Stimulated activated CD4-positive, alpha-beta T cell treated with anti-CD3 and anti-CD28 coated beads, Interleukin-1b, Interleukin-23, amount 100 ng/mL, for 1 hour (primary cell): ENCODE measurements around the gene SMARCD3.

Experiments used
- DNase-seq, 2 donors: peaks; one replicate each; pipeline ENCODE4 v3.0.0-alpha.2; 2020; ENCODE audit warnings: low read depth in 2 of 2

Gene SMARCD3

DNA sequence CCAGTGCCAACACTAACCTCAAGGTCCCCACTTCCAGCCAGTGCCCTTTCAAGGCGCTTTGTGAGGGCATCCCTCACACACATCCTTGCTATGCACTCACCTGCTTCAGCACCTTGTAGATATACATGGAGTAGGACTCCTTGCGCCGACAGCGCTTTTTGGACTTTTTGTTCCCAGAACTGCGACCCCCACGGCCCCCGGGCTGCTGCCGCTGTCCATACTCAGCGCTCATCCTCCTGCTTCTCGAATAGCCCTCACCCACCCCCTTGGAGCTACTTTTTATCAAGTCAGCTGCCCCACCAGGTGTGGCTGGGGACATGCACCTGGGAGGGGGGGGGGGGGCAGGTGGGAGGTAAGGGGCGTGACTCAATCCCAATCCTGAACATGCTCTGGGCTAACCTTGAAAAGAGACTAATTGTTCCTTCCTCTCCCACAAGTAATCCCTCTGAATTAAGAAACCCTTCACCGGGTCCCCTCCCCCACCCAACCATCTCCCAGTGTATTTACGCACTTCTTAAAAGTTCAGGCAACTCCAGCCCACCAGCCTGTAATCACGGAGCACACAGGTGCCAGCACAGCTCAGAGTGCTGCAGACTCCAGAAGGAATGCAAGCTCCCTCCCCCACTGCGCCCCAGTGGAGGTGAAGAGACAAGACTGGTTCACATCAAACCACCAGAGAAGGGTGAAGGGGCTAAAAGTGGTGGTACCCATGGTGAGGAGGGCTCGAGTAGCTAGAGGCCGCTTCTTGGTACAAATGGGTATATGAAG is 38.2 kb downstream of the SMARCD3 start, which contains the start of gene H2BK1:
TSS of gene H2BK1 (minus strand) at position 402 of the 768 bp plus-strand sequence. CDS start at position 232, 170 bp downstream.
- no peak for DNase-seq

GRCh38 chr7:151209588-151209987 is 38.9 kb downstream of the SMARCD3 start:
- no peak for DNase-seq

DNA sequence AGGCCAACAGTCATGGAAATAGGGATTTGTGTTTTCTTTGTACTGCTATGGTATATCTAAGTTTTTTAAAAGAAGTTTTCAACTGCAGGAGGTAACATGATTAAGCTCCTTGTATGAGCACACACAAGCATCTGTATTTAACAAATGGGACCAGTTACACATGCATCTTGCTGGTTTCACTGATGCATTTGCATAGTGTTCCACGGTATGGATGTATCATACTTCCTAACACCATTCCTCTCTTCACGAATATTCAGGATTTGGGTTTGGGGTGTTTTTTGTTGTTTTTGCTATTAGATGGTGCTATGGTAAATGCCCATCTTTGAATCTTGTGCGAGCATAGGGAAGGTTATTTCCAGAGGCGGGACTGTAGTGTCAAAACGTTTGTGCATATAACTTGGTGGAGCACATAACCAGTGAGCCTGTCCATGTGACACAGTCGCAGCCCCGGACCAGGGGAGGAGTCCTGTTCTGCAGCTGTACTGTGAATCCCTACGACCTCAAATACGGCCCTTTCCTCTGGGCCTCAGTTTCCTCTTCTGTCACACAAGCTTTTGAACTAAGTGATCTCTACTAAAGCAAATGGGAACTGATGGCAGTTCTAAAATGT is 40.1 kb downstream of the SMARCD3 start:
- DNase-seq: no peak

- DNase-seq: no peak
Measured at GRCh38 chr7:151207804-151208203, 40.7 kb downstream of the SMARCD3 start.

DNA sequence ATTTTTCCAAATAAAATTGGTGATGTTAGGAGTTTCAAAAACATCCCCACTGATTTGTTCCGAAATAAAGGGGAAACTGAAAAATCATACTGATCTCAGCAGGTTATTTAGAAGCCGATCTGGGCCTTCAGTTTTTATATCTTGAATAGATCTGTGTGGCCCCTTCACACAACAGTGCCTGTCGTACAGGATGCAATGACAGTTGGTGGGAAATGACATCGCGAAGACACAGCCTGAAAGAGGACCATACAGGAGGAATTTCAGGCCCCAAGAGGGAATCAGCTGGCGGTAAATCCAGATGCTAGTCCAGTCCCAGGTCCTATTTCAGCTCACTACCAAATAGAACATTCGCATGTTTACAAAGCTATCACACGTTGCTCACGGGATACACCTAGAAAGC is 41.2 kb downstream of the SMARCD3 start:
- no peak for DNase-seq

DNA sequence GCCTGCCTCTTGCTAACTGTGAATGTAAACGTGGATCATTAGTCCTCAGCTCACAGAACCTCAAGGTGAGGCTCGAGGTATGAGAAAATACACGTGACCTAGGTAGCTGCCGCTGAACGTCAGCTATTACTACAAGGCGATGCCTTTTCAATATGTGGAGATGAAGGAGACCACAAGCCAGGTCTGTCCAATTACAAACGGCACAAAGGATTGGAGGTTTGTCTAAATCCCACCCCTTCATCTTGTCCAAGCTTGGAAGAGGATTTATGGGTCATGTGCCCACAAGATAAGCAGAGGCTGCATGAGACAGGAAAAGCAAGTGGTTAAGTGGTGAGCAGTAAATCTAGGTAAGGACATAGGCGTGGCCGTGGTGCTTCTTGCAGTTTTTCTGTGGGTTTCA is 41.6 kb downstream of the SMARCD3 start:
- DNase-seq: no peak

DNA sequence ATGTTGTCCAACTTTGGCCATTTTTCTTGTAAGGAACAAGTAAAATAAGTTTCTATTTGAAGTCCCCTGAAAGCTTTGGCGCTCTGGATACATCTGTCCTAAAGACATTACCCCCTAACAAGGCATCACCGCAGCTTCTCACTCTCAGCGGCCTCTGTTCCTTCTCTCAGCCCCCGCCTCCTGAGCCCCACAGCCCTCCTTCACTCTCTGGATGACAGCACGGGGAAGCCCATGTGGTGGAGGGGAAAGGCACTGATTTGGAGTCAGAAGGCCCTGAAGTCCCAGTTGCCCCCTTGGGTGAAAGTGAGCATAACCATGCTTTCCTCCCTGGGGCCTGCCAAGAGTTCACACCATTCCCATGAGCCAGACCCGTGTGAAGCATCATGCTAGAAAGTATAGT is 42.8 kb downstream of the SMARCD3 start:
- DNase-seq: no peak

DNA sequence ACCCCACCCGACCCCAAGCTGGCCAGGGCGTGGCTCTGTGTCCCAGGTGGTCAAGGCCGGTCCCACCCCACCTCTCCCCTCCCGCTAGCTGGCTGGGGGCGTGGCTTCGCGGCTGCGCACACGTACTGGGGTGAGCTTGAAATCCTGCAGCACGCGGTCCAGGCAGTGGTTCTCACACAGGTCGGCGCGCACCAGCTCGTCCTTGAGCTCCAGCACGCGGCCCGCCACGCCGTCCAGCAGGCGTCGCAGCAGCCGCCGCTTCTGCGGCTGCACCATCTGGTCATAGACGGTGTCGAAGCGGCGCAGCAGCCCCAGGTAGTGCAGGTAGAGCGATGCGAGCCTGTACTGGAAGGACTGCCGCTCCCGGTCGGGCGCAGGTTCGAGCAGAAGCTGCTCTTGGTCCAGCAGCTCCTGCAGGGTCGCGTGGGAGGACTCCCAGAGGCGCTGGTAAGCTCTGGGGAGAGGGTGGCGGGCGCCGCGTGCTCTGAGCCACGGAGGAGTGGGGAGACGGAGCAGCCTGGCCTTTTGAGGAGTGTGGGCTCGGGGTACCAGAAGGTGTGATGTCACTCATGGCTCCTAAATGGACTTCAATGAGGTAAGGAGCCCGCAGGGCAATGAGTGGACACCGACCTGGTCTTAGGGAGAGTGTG is 44.0 kb downstream of the SMARCD3 start:
- no peak for DNase-seq

GRCh38 chr7:151202836-151203235 is 45.7 kb downstream of the SMARCD3 start:
- no peak for DNase-seq

DNA sequence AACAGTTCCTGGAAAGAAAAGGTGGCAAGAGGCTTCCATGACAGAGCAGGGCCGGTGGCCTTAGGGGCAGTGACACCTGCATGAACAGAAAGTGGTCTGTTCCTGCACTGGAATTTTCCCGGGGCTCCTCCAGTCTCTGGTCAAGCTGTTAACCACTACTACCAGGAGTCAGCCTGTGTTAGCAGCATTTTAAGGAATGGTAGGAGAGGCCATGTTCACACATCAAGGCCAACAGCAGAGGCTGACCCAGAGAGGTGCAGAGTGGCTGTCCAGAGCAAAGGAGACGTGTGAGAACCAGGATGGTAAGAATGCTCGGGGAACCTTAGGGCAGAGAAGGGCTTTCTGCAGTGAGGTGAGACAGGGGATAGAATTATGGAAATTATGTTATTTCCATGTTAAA is 46.7 kb downstream of the SMARCD3 start:
- DNase-seq: no peak

DNA sequence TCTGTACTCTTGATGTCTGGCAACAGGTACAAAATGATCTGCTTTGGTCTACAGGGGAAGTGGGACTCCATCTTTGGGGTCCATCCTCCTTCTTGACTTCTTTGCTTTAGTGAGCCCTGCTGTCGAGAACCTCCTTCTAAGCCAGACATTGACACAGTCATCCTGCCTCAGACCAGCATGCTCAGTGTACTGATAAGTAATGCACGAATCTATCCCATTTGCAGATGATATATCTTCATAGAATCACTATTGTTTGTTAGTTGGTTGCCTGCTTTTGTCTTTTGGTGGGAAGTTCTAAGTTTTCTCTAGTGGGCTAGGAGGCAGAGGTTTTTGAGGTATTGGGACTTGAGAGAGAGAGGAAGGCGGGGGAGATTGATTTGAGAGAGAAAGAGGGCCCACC is 47.1 kb downstream of the SMARCD3 start:
- DNase-seq: no peak

DNA sequence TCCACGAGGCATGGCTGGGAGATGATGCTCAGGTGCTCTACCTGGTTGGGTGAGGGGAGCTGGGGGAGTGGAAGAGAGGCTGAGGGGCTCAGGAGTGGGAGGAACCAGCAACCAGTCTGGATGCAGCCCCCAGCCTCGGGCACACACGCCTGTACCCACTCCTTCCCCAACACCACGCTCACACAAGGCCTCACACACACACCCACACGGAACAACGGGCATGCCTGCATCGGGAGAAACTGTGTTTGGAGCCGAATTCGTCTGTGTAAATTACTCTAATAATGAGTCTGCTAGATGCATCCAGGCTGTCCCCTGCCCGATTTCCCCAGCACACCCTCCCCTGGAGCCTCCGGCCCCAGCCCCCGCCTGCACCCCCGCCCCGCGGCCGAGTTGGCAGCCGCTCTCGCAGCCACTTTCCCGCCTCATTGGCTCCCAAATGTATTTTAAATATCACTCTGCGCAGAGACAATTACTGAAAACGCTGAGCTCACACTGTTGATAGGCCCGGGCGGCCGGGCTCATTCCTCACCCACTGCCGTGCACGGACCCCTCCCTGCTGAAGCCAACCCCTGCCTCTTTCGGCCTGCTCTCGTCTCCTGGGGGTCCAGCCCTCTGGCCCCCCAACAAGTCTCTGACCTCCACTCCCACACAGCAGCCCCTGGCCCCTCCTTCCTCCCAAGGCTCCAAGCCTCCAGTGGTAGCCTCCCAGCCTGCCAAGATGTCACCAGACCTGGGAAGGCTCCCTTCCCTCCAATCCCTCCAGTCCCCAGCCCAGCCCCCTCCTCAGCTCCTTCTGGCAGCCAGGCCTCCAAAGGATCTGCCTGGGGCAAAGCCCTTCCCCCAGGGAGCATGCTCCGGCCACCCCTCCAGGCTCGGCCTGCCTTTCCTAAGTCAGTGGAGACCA is 49.3 kb downstream of the SMARCD3 start:
- DNase-seq: no peak

GRCh38 chr7:151197932-151198331 is 50.6 kb downstream of the SMARCD3 start:
- no peak for DNase-seq

DNA sequence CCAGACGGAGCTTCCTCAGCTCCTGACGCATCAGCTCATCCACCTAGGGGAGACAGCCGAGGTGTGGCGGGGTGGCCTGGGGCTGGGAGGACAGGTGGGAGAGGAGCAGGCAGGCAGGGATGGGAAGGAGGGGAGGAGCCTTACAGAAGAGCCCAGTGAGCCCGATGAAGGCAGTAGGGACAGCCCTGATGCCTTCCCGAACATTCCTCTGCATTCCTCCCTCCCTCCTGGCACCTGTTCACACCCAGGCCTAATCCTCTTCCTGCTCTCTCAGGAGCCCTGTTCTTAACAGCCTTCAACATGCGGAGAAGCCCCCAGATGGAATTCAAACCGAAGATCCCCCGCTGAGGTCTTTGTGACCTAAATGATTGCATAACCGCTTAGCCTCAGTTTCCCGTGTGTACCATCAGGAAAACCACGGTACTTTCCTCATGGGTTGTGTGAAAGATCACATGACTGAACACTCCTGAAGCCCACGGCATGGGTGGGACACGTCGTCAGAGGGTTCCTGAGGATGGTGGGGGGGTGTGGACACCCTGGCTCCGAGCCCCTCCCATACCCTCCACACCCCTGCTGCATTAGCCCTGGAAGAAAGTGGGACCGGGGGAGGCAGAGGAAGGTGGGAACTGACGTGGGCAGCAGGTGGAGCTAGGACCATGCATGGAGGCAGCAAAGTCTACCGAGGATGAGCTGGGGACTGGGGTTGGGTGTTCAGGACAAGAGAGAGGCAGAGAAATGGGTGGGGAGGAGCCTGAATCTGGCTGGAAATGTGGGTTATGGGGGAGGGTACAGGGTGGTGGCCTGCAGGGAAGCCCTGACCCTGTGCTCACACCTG is 52.7 kb downstream of the SMARCD3 start:
- DNase-seq: no peak

DNA sequence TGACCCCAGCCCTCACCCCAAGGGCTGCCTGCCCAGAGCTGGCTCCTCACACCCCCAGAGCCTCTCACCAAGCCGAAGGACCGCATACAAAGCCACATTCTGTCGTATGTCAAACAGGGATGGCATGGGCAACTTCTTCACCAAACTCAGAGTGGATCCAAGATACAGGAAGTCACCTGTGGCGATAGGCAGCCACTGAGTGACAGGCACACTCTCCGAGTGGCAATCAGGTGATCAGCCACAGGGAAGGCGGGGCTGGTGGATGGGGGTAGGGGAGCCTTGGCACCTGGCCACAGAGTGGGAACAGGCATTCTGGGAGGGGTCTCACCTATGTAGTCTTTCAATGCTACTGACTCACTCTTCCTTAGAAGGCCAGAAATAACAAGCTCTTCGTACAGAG is 54.3 kb downstream of the SMARCD3 start:
- DNase-seq: no peak

DNA sequence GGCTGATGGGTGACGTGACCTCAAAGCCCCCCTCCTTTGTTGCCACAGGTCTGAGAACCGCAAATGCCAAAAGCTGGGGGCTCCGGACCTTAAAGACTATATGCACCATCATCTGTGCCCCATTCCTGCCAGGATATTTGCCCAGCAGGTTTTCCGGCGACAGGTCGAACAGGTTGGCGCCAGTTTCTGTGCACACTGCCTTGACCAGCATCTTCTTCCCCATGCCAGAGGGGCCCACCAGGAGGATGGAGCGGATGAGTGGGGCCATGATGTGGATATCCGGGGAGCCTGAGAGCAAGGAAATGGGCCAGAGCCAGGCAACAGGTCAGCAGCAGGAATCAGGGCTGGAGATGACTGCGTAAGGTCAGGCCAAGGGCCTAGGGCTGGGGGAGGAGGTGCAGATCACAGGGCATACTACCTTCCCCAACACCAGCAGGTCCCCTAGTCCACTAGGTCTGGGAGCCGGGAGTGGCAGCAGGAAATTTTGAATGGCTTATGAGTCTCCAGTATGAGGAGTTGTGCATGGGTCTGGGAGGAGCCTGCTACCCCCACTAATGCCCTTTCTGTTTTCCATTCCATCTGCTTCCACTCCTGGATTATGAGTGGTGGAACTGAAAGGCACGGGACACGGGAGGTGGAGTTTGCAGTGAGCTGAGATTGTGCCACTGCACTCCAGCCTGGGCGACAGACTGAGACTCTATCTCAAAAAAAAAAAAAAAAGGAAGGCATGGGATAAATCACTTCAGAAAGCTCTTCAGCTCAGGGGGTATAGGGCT is 55.1 kb downstream of the SMARCD3 start:
- DNase-seq: no peak

DNA sequence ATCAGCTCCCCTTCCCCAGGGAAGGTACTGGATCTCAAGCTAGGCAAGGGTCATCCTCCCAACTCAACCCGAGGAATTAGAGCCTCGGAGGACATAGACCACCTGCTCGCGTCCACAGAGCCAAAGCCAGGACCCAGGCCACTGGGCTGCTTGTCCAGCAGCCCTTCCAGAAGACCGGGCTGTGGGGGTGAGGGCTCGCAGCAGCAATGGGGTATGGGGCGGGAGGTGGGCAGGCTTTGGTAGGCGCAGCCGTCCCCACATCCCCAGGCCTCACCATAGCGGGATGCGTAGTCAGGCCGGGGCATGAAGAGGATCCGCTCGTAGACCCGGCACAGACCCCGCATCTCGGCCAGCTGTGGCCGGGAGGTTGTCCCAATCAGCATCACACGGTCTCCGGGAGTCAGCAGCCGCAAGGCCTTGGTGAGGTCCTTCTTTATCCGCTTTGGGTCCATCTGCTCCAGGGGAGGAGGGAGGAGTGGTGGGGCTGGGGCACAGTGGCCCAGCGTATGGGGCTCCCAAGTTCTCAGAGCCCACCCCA is 56.4 kb downstream of the SMARCD3 start:
- no peak for DNase-seq

GRCh38 chr7:151191544-151191943 is 57.0 kb downstream of the SMARCD3 start:
- DNase-seq: no peak

DNA sequence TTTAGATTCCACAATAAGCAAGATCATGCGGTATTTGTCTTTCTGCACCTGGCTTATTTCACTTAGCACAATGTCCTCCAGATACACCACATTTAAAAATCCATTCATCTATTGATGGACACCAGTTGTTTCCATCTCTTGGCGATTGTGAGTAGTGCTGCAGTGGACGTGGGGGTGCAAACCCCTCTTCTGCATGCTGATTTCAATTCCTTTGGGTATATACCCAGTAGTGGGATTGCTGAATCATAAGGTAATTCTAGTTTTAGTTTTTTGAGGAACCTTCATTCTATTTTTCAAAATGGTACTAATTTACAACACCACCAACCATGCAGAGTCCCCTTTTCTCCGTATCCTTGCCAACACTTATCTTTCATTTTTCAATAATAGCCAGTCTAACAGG is 59.5 kb downstream of the SMARCD3 start:
- no peak for DNase-seq
